Neural cell (in vitro differentiated cells): ENCODE results near the gene ENTPD2.

ENCODE experiments used
- CTCF ChIP-seq: fragments of 450-650 bp; IDR thresholded peaks from 2 replicates; pipeline ENCODE4 v1.5.1; 2014; ENCODE audit warnings: antibody characterized with exemption, mild to moderate bottlenecking, moderate library complexity; ENCODE audit not compliant: poor library complexity, severe bottlenecking
- EP300 ChIP-seq: fragments of 450-650 bp; conservative IDR thresholded peaks from 2 replicates; pipeline ENCODE4 v1.6.1; 2014; ENCODE audit warnings: antibody characterized with exemption, mild to moderate bottlenecking, moderate library complexity; ENCODE audit not compliant: poor library complexity, severe bottlenecking
- EZH2 ChIP-seq: fragments of 200-600, 300-800 bp; shearing (Covaris generic), sonication (generic); IDR thresholded peaks from 2 replicates; pipeline ENCODE4 v1.6.1; 2014; ENCODE audit warnings: antibody characterized with exemption, low read length, borderline replicate concordance, mild to moderate bottlenecking; ENCODE audit not compliant: insufficient read depth, poor library complexity, severe bottlenecking
- RAD21 ChIP-seq: fragments of 450-650 bp; conservative IDR thresholded peaks from 2 replicates; pipeline ENCODE4 v1.6.1; 2014; ENCODE audit warnings: antibody characterized with exemption, mild to moderate bottlenecking, moderate library complexity
- REST ChIP-seq: IDR thresholded peaks from 2 replicates; pipeline ENCODE4 v1.6.1; 2012; ENCODE audit warnings: borderline replicate concordance

- TF ChIP-seq CTCF (no peak), REST (no peak), RAD21 (no peak), EZH2 (no peak), EP300 (no peak)
Observed at GRCh38 chr9:137032858-137033257, 21.0 kb downstream of the ENTPD2 start.
